NCI-H82 treated with DMSO at 0.1 percent for 48 hours (cell line): ENCODE results near the gene PRPF39.
"Not testable (repeated sequence)": the region's sequence is repeated elsewhere in the genome, so short reads cannot be mapped to it uniquely, and the experiment has no call there.

Source experiments
- DNase-seq: peaks from one replicate; lab custom pipeline; 2025; ENCODE audit not compliant: unreplicated experiment; lab: John Stamatoyannopoulos, UW

Gene PRPF39

DNA sequence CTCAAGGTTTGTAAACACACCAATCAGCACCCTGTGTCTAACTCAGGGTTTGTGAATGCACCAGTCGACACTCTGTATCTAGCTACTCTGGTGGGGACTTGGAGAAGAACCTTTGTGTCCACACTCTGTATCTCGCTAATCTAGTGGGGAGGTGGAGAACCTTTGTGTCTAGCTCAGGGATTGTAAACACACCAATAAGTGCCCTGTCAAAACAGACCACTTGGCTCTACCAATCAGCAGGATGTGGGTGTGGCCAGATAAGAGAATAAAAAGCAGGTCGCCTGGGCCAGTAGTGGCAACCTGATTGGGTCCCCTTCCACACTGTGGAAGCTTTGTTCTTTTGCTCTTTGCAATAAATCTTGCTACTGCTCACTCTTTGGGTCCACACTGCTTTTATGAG lies 2.8 kb upstream of the PRPF39 start:
- not testable (repeated sequence) for DNase-seq

DNA sequence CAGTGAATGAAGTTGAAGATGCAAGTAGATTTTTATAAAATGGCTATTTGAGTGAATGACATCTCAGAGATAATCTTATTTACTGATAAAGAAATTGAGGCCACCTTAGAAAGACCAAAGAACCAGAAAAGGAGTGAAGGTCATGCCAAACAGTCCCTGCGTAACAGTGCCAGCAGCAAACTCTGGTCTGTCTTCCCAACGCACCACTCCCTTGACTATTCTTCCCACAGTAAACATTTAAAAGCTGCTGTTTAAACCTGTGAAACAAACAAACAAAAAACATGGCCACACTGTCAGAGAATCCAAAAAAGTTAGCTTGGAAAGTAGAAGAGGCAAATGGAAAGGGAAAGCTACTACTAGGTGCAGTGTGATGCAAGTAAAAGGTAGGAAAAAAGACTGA lies 1.5 kb upstream of the PRPF39 start:
- no peak for DNase-seq

DNA sequence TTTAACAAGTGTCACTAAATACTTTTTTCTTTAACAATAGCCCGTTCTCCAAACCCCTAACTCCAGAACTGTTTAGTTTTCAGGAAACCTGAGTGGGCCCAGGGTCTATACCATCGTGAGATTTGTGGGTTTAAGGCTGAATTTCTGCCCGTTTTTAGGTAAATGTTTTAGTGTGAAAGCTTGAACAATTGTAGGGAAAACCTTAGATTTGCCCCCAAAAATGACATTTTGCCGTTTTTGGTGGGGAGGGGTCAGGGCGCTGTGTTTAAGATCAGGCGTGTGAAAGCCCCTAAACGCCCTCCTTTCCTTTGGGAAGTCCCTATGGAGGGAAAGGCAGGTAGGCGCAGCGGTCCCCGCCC lies 320 bp upstream of the PRPF39 start:
- DNase-seq: no peak

DNA sequence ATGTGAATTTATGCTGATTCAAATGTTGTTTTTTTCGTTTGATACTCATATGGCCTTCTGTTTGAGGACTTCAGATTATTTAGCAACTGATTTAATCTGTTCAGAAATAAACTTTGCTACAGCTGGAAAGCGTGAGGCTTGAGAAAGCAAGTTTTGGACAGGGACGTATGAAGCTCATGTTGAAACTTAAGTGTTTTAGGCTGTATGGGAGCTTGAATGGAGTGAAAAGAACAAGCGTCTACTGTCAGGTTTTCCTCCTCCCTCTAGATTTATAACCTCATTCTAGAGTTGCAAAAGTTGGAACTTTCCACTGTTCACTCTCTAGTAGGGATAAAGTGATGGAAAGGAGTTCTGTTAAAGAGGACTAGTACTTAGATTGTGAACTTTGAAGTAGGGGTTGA lies 1.0 kb downstream of the PRPF39 start:
- DNase-seq: no peak

- no peak for DNase-seq
Measured at GRCh38 chr14:45089813-45090212, 5.9 kb downstream of the PRPF39 start.

- no peak for DNase-seq
Measured at GRCh38 chr14:45091710-45092109, 7.8 kb downstream of the PRPF39 start.

DNA sequence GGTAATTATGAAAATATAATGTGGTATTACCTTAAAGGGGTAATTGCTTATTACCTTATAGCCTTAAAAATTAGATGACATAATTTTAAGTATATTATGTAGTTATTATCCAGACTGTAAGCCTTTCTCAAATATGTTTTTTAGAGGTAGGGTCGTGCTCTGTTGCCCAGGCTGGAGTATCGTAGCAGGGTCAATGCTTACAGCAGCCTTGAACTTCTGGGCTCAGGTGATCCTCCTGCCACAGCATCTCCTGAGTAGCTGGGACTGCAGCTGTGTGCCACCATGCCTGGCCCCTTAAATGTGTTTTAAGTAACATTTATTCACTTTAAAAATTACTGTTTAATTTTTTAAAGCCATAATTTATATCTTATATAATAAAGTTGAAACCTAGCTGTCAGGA lies 10.4 kb downstream of the PRPF39 start:
- DNase-seq: no peak

DNA sequence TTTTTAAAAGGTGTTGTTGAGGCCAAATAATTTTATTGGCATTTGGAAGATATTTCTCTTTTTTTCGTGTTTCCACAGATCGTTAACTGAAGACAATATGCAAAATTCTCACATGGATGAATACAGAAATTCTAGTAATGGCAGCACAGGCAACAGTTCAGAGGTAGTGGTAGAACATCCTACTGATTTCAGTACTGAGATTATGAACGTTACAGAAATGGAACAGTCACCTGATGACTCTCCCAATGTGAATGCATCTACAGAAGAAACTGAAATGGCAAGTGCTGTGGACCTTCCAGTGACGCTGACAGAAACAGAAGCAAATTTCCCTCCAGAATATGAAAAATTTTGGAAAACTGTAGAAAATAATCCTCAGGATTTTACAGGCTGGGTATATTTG lies 11.2 kb downstream of the PRPF39 start:
- DNase-seq: no peak

DNA sequence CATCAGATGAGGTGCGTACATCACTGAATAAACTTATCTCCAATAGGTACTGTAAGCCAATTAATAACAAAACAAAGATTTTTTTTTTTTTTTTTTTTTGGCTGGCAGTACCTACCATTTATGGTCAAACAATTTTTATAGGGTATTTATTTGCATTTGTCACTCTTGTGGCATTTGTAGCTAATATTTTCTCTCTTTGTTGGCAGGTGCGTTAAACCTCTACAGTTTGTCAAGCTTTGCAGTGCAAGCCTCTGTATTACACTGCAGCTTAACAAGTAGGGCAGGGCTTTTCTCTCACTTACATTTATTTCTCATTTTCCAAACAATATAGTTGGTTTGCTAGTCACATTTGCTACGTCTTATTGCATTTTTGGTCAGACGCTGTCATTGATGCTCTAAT lies 12.3 kb downstream of the PRPF39 start:
- DNase-seq: no peak

GRCh38 chr14:45103806-45104205 lies 19.9 kb downstream of the PRPF39 start:
- no peak for DNase-seq

- DNase-seq: no peak
Measured at GRCh38 chr14:45104561-45104960, 20.6 kb downstream of the PRPF39 start.

DNA sequence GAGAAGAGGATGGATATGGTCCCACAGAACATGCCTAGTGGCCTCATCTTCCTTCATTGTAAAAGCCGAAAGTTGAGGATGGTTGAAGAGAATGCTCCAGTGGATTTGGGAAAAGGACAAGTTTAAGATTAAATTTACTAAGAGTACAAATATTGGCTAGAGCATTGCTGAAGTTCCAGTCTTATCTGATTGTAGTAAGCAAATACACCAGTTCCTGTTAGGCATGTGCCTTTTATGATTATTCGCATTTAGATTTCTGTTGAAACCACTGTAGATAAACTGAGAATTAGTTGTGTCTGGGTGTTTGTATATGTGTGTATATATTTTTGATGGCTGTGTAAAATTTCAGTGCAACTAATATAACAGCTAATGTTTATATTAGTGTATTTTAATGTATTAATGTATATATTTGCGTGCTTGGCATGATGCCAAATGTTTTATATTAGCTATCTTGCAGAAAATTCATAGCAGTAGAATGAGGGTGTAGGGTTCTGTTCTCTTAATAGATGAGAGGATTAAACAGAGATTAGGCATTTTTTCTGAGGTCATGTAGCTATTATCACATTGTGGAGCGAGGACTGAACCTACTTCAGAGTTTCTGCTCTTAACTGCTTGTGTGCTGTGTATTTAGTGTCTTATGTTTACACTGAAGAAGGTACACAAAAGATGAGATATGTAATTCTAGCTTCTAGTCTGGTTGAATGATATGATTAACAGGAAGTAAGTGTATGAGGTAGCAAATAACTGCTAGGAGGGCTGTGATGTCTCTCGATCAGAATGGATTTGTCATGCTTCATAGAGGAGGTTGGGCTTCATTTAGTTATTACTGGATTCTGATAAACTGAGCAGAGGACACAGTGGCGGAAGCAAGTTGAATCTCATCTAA lies 29.2 kb downstream of the PRPF39 start:
- peak; percentile 8 for DNase-seq

- no peak for DNase-seq
Measured at GRCh38 chr14:45114327-45114726, 30.4 kb downstream of the PRPF39 start.

DNA sequence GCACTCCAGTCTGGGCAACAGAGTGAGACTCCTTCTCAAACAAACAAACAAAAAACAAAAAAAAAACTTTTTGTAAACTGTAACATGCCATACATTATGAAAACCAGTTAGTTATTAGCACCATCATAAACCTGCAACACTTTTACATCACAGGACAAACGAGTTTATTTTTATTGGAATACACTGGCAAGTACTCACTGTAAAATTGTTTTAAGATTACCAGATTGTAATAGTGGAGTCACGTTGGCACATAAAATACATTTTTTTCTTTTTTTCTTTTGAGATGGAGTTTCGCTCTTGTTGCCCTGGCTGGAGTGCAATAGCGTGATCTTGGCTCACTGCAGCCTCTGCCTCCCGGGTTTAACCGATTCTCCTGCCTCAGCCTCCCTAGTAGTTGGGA lies 34.7 kb downstream of the PRPF39 start:
- DNase-seq: no peak

GRCh38 chr14:45120096-45120495 lies 36.2 kb downstream of the PRPF39 start:
- no peak for DNase-seq

- no peak for DNase-seq
Measured at GRCh38 chr14:45123271-45123670, 39.4 kb downstream of the PRPF39 start.

DNA sequence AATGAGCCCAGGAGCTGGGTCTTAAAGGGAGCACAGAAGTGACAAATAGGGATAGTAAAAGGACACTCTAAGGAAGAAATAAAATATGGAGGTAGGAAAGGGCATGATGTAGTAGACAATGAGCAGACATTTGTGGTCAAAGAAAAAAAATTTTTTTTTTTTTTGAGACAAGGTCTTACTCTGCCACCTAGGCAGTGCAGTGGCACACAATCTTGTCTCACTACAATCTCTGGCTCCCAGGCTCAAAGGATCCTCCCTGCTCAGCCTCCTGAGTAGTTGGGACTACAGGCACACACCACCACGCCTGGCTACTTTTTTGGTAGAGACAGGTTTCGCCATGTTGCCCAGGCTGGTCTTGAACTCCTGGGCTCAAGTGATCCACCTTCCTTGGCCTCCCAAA lies 41.8 kb downstream of the PRPF39 start:
- no peak for DNase-seq

DNA sequence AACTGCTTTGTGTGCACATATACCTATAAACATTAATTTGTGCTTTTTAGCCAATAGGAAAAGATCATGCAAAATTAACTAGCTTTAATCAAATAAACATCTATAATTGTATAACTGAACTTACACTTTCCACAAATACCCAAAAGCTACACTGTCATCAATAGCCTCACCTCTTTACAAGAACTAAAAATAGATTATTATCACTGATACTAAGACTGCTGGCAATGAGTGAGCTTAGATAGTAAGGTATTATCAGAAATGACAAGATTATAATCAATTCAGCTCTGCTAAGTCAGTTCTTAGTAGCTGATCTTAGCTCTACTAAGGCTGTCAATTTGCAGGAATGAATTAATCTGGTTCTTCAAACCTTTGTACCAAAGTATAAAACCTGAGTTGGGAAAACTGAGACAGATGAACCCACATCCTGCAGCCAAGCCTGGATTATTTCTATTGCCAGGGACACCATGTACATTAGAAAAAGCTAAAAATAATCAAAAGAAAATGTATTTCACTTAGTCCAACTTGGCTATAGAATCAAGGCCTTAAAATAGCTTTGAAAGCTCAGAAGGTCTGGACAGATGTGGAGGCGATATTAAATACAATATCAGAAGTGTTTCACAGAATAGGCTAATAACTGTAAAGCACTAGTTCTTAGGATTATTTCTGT lies 45.2 kb downstream of the PRPF39 start:
- DNase-seq: no peak

- DNase-seq: no peak
Measured at GRCh38 chr14:45133683-45134050, 49.8 kb downstream of the PRPF39 start.

DNA sequence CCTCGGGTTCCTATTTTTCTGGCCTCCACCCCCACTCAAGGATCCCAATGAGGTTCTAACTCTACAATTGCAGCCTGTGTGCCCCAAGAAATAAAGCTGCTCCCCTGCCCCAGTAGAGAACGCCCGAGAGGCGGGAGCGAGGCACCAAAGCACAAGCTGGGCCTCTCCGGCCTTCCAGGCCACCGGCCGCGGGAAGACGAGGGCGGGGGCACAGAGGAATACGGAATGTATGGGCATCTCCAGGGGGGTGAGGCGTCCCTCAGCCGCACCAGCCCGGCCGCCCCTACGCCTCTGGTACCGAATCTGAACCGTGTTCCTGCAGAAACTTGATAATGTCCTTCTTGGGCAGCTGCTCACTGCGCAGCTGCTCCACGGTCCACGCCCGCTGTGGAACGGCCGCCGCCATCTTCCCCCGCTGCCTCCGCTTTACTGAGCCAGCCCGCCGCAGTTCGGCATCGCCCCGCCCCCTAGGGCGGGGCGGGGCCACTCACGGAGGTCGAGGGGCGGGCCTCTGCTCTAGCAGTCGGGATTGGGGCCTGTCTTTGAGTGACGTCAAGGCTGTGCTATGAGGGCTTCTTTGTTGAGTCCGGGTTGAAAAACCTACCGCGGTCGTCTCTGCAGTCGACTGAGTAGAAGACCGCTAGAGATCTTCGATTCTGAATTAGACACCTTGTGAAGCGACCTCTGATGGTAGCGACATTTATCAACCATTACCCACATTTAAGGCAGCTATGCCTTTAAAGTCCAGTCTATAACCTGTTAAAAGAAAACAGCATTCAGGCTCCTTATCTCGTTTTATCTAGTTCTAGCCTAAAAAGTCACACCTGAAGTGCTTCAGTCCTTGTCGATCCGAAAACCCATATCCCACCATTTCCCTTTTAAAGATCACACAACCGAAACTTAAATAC lies 50.4 kb downstream of the PRPF39 start, which contains the start of gene FKBP3:
Gene FKBP3 (minus strand): TSS at position 431 of the 908 bp plus-strand sequence. CDS start 25 bp downstream, at position 406.
- peak; percentile 94 for DNase-seq

DNA sequence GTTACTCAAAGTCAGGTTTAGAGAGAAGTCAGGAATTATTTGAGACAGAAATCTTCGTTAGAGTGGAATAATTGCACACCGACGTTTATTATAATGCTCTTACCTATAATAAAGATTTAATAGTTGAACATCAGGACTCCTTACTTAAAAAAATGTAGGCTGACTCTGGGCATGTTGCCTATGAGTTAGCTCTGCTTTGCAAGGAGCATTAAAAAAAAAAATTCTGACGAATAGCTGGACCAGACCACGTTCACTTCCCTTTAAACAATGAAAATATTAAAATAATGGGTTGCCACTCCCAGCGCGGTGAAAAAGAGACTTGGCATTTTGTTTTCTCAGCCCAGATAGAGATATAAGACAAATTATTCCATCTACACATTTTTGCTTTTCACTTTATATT lies 51.2 kb downstream of the PRPF39 start:
- no peak for DNase-seq
